CD14-positive monocyte (primary cell): ENCODE measurements around the gene SRCAP. TPM values are rescaled to one million over a fixed set of nuclear protein-coding genes. Genes with fewer than 3 reads are reported as not detected.

Experiments
- DNase-seq, 3 donors: peaks; one replicate each; pipeline ENCODE4 v3.0.0-alpha.2; 2011 to 2022
- H2AFZ ChIP-seq: 2 replicates; pipeline ENCODE4 v1.6.0; 2012; ENCODE audit warnings: mild to moderate bottlenecking, low read depth, low read length, inconsistent platforms; ENCODE audit not compliant: insufficient read depth, poor library complexity, severe bottlenecking
- H3K27ac ChIP-seq, 2 donors: 1 replicate in 1 of 2; 2 replicates in 1 of 2; pipeline ENCODE4 v1.5.1; 2012 to 2013; ENCODE audit warnings: low read length in 2 of 2, control low read depth in 1 of 2, inconsistent platforms in 1 of 2, low read depth in 1 of 2, mild to moderate bottlenecking in 1 of 2
- H3K27me3 ChIP-seq, 2 donors: one replicate each; pipeline versions ENCODE4 v1.6.0 to v1.6.1; 2011 to 2013; ENCODE audit warnings: low read length in 2 of 2; ENCODE audit not compliant: control insufficient read depth in 2 of 2, insufficient read depth in 2 of 2
- H3K36me3 ChIP-seq, 2 donors: replicated peaks in 1 of 2; 1 replicate in 1 of 2; 2 replicates in 1 of 2; pipeline versions ENCODE4 v1.5.1 to v1.6.1; 2012 to 2013; ENCODE audit warnings: low read length in 2 of 2, control low read depth in 1 of 2, inconsistent platforms in 1 of 2, mild to moderate bottlenecking in 1 of 2; ENCODE audit not compliant: insufficient read depth in 2 of 2, control insufficient read depth in 1 of 2
- H3K4me1 ChIP-seq, 2 donors: 1 replicate in 1 of 2; 2 replicates in 1 of 2; pipeline versions ENCODE4 v1.5.1 to v1.6.1; 2012 to 2013; ENCODE audit warnings: low read length in 2 of 2, control low read depth in 1 of 2, inconsistent platforms in 1 of 2, mild to moderate bottlenecking in 1 of 2, moderate library complexity in 1 of 2; ENCODE audit not compliant: insufficient read depth in 2 of 2, control insufficient read depth in 1 of 2
- H3K4me2 ChIP-seq: replicated peaks from 2 replicates; pipeline ENCODE3; 2012; ENCODE audit warnings: low read length, moderate library complexity, mild to moderate bottlenecking; ENCODE audit not compliant: poor library complexity, severe bottlenecking; ENCODE audit errors: extremely low read depth
- H3K4me3 ChIP-seq, 3 experiments: fragments of 200-600 bp in 1 of 3; sonication (generic) in 1 of 3; replicated peaks in 1 of 3; 1 replicate in 2 of 3; 2 replicates in 1 of 3; pipeline ENCODE4 v1.5.1; 2011 to 2013; ENCODE audit warnings: low read length in 3 of 3, mild to moderate bottlenecking in 3 of 3, control low read depth in 2 of 3, low read depth in 2 of 3, inconsistent platforms in 1 of 3, moderate library complexity in 1 of 3
- H3K79me2 ChIP-seq: 2 replicates; pipeline ENCODE4 v1.6.0; 2012; ENCODE audit warnings: mild to moderate bottlenecking, control low read depth, inconsistent platforms, low read length, moderate library complexity; ENCODE audit not compliant: insufficient read depth
- H3K9ac ChIP-seq: 2 replicates; pipeline ENCODE4 v1.6.0; 2017; ENCODE audit warnings: low read length, mild to moderate bottlenecking; ENCODE audit not compliant: insufficient read depth, poor library complexity, severe bottlenecking
- H3K9me3 ChIP-seq, 2 donors: replicated peaks in 1 of 2; 1 replicate in 1 of 2; 2 replicates in 1 of 2; pipeline versions ENCODE4 v1.5.1 to v1.6.1; 2012 to 2013; ENCODE audit warnings: low read length in 2 of 2, control low read depth in 1 of 2; ENCODE audit not compliant: control insufficient read depth in 1 of 2, insufficient read depth in 1 of 2
- H4K20me1 ChIP-seq: 2 replicates; pipeline ENCODE4 v1.6.0; 2012; ENCODE audit warnings: mild to moderate bottlenecking, low read length, control low read depth, moderate library complexity; ENCODE audit not compliant: insufficient read depth
- H3K27ac Mint-ChIP-seq, 7 donors: one replicate each; pipeline ENCODE4 v1.8.0; 2020; ENCODE audit warnings: mild to moderate bottlenecking in 7 of 7, mixed read lengths in 7 of 7, moderate library complexity in 6 of 7, inconsistent platforms in 2 of 7
- H3K27me3 Mint-ChIP-seq, 3 donors: one replicate each; pipeline ENCODE4 v1.8.0; 2021 to 2022; ENCODE audit warnings: low read depth in 3 of 3, mild to moderate bottlenecking in 3 of 3, mixed read lengths in 3 of 3, moderate library complexity in 3 of 3, inconsistent platforms in 1 of 3
- H3K36me3 Mint-ChIP-seq, 2 donors: one replicate each; pipeline ENCODE4 v1.8.0; 2020; ENCODE audit warnings: mixed read lengths in 2 of 2, inconsistent platforms in 1 of 2, mild to moderate bottlenecking in 1 of 2
- H3K4me1 Mint-ChIP-seq: one replicate; pipeline ENCODE4 v1.8.0; 2020; ENCODE audit warnings: mild to moderate bottlenecking, mixed read lengths
- H3K4me3 Mint-ChIP-seq, 2 donors: one replicate each; pipeline ENCODE4 v1.8.0; 2020; ENCODE audit warnings: mild to moderate bottlenecking in 2 of 2, mixed read lengths in 2 of 2, moderate library complexity in 1 of 2
- H3K9me3 Mint-ChIP-seq, 7 donors: one replicate each; pipeline ENCODE4 v1.8.0; 2020 to 2022; ENCODE audit warnings: mixed read lengths in 7 of 7, mild to moderate bottlenecking in 6 of 7, moderate library complexity in 6 of 7, inconsistent platforms in 2 of 7
- WGBS: methylation state at CpG from one replicate; pipeline ENCODE4 v1.1.5; 2013; ENCODE audit warnings: missing lambda C conversion rate; ENCODE audit not compliant: insufficient coverage; 5-methylcytosine and 5-hydroxymethylcytosine counted together
- intact Hi-C, 2 donors: fragments of 100-400 bp; cut with micrococcal nuclease; formaldehyde crosslinking; loops; one replicate each; pipeline versions ENCODE4 v1.15.0 to v1.15.1; 2023
- polyA plus RNA-seq, 3 donors: library from polyadenylated mRNA; depleted of rRNA in 1 of 3; unstranded in 2 of 3; stranded (reverse) in 1 of 3; fragments of 300-500 nt in 2 of 3; fragments of >200 nt in 1 of 3; fragmentation: Illumina TruSeq in 2 of 3; gene quantifications; 1 replicate in 2 of 3; 2 replicates in 1 of 3; pipeline ENCODE4 v1.2.3, GENCODE V29; 2012 to 2021
- TF ChIP-seq, protein P1 (sequence below): fragments of 200-600 bp; IDR thresholded peaks from one replicate; pipeline ENCODE4 v1.8.0; 2022; ENCODE audit warnings: antibody characterized with exemption, mild to moderate bottlenecking

The SRCAP gene
- polyA plus RNA-seq, 3 donors, result 3.0 to 16.0 (median 6.3) TPM

GRCh38 chr16:30715750-30716445, 16.9 kb downstream of the SRCAP start:
- peak overlapping the region in 1 of 3 experiments; percentile 16 for H3K4me3 ChIP-seq
- H3K36me3 ChIP-seq, result peaks cover 69 to 75% of the 10 kb centered on the region in 2 donors
- peak overlapping the region; percentile 32 for H3K4me2 ChIP-seq
- peaks cover 0 to 4% (median 0%) of the 10 kb centered on the region in 7 donors for H3K9me3 Mint-ChIP-seq
- no peaks in the 10 kb centered on the region for H3K9me3 ChIP-seq
- H3K27me3 ChIP-seq, result no peaks in the 10 kb centered on the region
- DNase-seq, result peak; percentile 88 to 95 (median 94)
- H3K9ac ChIP-seq, result peak overlapping the region; percentile 69
- peaks cover 33% of the 10 kb centered on the region for H3K4me1 Mint-ChIP-seq
- H2AFZ ChIP-seq, result no peak overlapping the region
- 66% methylated on average over 9 of the region's 17 CpGs for WGBS
- H3K27me3 Mint-ChIP-seq, result peaks cover 0 to 7% (median 0%) of the 10 kb centered on the region in 3 donors
- TF ChIP-seq, protein P1, sequence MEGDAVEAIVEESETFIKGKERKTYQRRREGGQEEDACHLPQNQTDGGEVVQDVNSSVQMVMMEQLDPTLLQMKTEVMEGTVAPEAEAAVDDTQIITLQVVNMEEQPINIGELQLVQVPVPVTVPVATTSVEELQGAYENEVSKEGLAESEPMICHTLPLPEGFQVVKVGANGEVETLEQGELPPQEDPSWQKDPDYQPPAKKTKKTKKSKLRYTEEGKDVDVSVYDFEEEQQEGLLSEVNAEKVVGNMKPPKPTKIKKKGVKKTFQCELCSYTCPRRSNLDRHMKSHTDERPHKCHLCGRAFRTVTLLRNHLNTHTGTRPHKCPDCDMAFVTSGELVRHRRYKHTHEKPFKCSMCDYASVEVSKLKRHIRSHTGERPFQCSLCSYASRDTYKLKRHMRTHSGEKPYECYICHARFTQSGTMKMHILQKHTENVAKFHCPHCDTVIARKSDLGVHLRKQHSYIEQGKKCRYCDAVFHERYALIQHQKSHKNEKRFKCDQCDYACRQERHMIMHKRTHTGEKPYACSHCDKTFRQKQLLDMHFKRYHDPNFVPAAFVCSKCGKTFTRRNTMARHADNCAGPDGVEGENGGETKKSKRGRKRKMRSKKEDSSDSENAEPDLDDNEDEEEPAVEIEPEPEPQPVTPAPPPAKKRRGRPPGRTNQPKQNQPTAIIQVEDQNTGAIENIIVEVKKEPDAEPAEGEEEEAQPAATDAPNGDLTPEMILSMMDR, result no peak
- peaks cover 47% of the 10 kb centered on the region for H3K79me2 ChIP-seq
- peak overlapping the region; percentile 97 to 99 (median 99) for H3K27ac Mint-ChIP-seq
- H3K4me3 Mint-ChIP-seq, result peak overlapping the region; percentile 2 to 67
- intact Hi-C loops, result loop anchor here (2.0 to 10.0 kb wide), 3 partner anchors 15 to 341 kb away; partner anchors contain the start of genes MYL11 (in 1 of the 2) and TBC1D10B (in 1 of the 2)
- H3K4me1 ChIP-seq, result peaks cover 39 to 41% of the 10 kb centered on the region in 2 donors
- peaks cover 45% of the 10 kb centered on the region for H4K20me1 ChIP-seq
- H3K36me3 Mint-ChIP-seq, result peaks cover 71 to 87% of the 10 kb centered on the region in 2 donors
- peak overlapping the region; percentile 92 to 98 for H3K27ac ChIP-seq

DNA sequence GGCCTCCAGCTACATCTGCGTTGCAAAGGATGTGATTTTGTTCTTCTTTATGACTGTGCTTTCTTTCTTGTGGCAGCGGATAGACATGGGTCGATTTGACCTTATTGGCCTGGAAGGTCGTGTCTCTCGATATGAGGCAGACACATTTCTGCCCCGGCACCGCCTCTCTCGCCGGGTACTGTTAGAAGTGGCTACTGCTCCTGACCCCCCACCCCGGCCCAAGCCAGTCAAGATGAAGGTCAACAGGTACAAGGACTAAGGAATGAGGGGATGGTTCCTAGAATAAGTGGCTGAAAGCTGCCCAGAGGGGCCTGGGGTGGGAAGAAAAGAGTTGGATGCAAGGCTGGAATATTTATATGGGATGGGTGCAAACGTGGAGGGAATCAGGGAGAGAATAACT, 21.1 kb downstream of the SRCAP start:
- intact Hi-C loops, result loop anchor here in 1 of 2 donors (5.0 kb wide), 1 partner anchor 37 kb away; no protein-coding TSS in a partner anchor
- H2AFZ ChIP-seq, result no peak overlapping the region
- H3K9ac ChIP-seq, result no peak overlapping the region
- no peak for DNase-seq
- no peaks in the 10 kb centered on the region for H3K27me3 ChIP-seq
- Mint-ChIP-seq H3K36me3 (peaks cover 76 to 88% of the 10 kb centered on the region in 2 donors), H3K4me1 (peaks cover 41% of the 10 kb centered on the region), H3K9me3 (peaks cover 0 to 5% (median 0%) of the 10 kb centered on the region in 7 donors), H3K27me3 (peaks cover 0 to 5% (median 2%) of the 10 kb centered on the region in 3 donors), H3K27ac (peak overlapping the region in 3 of 7 donors; percentile 4 to 74 (median 21)), H3K4me3 (no peak overlapping the region)
- H3K4me1 ChIP-seq, result peaks cover 38 to 41% of the 10 kb centered on the region in 2 donors
- TF ChIP-seq, protein P1, result no peak
- peaks cover 67% of the 10 kb centered on the region for H3K79me2 ChIP-seq
- peaks cover 77 to 86% of the 10 kb centered on the region in 2 donors for H3K36me3 ChIP-seq
- H3K4me3 ChIP-seq, result no peak overlapping the region
- no peak overlapping the region for H3K4me2 ChIP-seq
- peaks cover 41% of the 10 kb centered on the region for H4K20me1 ChIP-seq
- 100% methylated on average over 3 of the region's 11 CpGs for WGBS
- peak overlapping the region in 1 of 2 donors; percentile 20 for H3K27ac ChIP-seq
- no peaks in the 10 kb centered on the region for H3K9me3 ChIP-seq
